ENCODE data around the gene CDH4.

DNA sequence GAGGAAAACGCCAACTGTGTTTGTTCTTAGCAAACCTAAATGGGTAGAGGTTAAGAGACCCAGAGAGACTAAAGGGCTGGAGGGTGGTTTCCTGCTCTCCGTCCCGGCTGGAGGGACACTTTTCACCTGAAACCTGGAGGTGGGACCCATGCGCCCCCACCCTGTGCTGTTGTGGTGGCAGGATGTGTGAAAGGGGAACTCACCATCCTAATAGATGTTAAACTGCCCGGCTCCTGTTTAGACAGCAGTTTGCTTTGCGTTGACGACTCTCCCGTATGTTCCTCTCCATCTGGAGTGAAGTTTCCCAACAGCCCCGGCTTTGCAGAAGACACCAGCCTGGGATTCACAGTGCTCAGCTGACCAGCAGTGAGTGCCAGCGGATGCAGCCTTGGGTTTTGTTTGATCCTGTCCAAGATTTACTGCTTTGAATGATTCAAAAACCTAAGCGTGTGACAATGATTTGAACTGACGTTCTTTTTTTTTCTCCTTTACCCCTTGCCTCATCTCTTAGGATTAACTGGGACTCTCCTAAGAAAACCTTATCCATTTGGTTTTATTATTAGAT lies 66.0 kb downstream of the CDH4 start:
- TF ChIP-seq, protein P1, sequence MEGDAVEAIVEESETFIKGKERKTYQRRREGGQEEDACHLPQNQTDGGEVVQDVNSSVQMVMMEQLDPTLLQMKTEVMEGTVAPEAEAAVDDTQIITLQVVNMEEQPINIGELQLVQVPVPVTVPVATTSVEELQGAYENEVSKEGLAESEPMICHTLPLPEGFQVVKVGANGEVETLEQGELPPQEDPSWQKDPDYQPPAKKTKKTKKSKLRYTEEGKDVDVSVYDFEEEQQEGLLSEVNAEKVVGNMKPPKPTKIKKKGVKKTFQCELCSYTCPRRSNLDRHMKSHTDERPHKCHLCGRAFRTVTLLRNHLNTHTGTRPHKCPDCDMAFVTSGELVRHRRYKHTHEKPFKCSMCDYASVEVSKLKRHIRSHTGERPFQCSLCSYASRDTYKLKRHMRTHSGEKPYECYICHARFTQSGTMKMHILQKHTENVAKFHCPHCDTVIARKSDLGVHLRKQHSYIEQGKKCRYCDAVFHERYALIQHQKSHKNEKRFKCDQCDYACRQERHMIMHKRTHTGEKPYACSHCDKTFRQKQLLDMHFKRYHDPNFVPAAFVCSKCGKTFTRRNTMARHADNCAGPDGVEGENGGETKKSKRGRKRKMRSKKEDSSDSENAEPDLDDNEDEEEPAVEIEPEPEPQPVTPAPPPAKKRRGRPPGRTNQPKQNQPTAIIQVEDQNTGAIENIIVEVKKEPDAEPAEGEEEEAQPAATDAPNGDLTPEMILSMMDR (conservative IDR thresholded peaks at IDR 0.05): no peak
- TF ChIP-seq ZFX (IDR thresholded peaks at IDR 0.05): no peak

Measured in C4-2B (cell line).